ENCODE data around the gene MRPL44. TPM values are rescaled to one million over a fixed set of nuclear protein-coding genes. Genes with fewer than 3 reads are reported as not detected.
"Not testable (repeated sequence)": the region's sequence is repeated elsewhere in the genome, so short reads cannot be mapped to it uniquely, and the experiment has no call there.

Gene MRPL44
- total and polyA plus RNA-seq, 2 donors, result 17.6 to 31.5 TPM

- H3K4me3 ChIP-seq (ENCODE audit: low read depth, low read length), result no peak overlapping the region
- no peak for DNase-seq (ENCODE audit: extremely low spot score)
- peaks cover 2% of the 10 kb centered on the region for H3K4me1 ChIP-seq (ENCODE audit: insufficient read depth)
- peaks cover 1% of the 10 kb centered on the region for H3K36me3 ChIP-seq (ENCODE audit: insufficient read depth)
- 92% methylated on average over 7 of the region's 7 CpGs for WGBS
- no peak overlapping the region for H3K27ac ChIP-seq (ENCODE audit: low read depth)
Observed at GRCh38 chr2:223928113-223929006, 28.9 kb upstream of the MRPL44 start.

GRCh38 chr2:223929571-223930102 is 27.6 kb upstream of the MRPL44 start:
- 43% methylated on average over 4 of the region's 4 CpGs for WGBS
- H3K27ac ChIP-seq (ENCODE audit: low read depth), result peak overlapping the region; percentile 57
- DNase-seq (ENCODE audit: extremely low spot score), result no peak
- H3K4me1 ChIP-seq (ENCODE audit: insufficient read depth), result peaks cover 2% of the 10 kb centered on the region
- H3K36me3 ChIP-seq (ENCODE audit: insufficient read depth), result no peaks in the 10 kb centered on the region
- H3K4me3 ChIP-seq (ENCODE audit: low read depth, low read length), result no peak overlapping the region

DNA sequence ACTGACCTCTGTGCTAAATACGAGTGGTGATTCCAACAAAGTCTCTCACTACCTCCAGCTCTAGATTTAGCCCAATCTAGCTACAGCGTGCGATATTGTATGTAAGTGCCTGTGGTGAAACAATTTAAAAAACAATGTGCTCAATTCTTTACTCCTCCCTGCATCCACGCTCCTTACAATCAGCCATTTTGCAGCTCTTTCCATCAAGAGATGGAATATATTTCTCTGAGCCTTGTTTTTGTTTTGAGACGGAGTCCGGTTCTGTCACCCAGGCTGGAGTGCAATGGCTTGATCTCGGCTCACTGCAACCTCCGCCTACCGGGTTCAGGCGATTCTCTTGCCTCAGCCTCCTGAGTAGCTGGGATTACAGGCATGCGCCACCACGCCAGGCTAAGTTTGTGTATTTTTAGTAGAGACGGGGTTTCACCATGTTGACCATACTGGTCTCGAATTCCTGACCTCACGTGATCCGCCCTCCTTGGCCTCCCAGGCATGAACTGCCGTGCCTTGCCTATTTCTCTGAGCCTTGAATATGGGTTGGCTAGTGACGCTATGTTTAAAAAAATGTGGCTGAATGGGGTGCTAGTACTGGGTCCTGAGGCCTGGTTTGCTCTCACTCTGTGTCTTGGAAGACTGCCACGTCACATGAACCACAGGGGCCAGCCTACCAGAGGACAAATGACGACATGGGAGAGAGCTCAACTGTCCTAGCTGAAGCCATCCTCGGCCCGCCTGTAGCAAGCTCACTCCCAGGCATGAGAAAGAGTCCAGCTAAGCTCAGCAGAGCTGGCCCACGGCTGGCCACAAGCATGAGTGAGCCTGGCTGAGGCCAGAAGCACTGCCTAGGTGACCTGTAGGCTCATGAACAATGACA is 26.9 kb upstream of the MRPL44 start:
- no peaks in the 10 kb centered on the region for H3K36me3 ChIP-seq (ENCODE audit: insufficient read depth)
- 72% methylated on average over 23 of the region's 23 CpGs for WGBS
- peak overlapping the region; percentile 57 for H3K27ac ChIP-seq (ENCODE audit: low read depth)
- H3K4me1 ChIP-seq (ENCODE audit: insufficient read depth), result peaks cover 2% of the 10 kb centered on the region
- no peak for DNase-seq (ENCODE audit: extremely low spot score)
- no peak overlapping the region for H3K4me3 ChIP-seq (ENCODE audit: low read depth, low read length)

DNA sequence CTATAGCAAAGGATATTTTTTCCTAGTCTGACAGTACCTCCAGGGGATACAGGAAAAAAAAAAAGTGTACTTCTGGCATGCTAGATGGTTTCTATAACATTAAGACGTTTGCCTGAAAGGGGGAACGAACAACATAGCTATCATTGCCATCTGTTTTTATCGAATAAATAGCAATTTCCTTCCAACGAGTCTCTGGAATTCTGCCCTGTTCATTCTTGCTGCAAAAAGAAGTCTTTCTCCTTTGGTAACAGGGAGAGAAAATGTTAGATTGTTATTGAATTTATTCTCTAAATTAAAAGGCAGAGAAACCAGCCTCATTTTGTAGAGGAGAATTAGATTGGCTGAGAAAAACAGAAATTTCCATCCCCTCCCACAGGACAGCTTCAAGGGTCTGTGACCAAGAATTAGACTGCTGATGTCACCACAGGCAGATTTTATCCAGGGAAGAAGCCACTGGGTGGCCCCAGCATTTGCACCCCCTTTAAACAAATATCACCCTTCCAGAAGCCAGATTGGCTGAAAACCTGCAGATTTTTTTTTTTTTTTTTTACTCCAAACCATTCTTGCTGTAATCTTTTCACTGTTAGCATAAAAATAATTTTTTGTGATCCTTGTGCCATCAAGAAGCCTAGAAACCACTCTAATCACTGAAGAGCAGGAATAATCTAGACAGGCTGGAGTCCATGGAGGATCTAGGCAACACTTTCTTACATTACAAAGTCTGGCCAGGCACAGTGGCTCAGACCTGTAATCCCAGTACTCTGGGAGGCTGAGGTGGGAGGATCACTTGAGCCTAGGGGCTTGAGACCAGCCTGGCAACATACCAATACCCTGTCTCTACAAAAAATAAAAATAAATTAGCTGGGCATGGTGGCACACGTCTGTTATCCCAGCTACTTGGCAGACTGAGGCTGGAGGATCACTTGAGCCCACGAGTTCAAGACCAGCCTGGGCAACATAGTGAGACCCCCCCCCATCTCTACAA is 24.2 kb upstream of the MRPL44 start:
- DNase-seq (ENCODE audit: extremely low spot score), result no peak
- 45% methylated on average over 6 of the region's 6 CpGs for WGBS
- no peak overlapping the region for H3K27ac ChIP-seq (ENCODE audit: low read depth)
- no peaks in the 10 kb centered on the region for H3K36me3 ChIP-seq (ENCODE audit: insufficient read depth)
- H3K4me3 ChIP-seq (ENCODE audit: low read depth, low read length), result no peak overlapping the region
- H3K4me1 ChIP-seq (ENCODE audit: insufficient read depth), result peaks cover 6% of the 10 kb centered on the region

- 83% methylated on average over 6 of the region's 6 CpGs for WGBS
- no peaks in the 10 kb centered on the region for H3K36me3 ChIP-seq (ENCODE audit: insufficient read depth)
- H3K27ac ChIP-seq (ENCODE audit: low read depth), result no peak overlapping the region
- H3K4me1 ChIP-seq (ENCODE audit: insufficient read depth), result peaks cover 6% of the 10 kb centered on the region
- no peak overlapping the region for H3K4me3 ChIP-seq (ENCODE audit: low read depth, low read length)
- no peak for DNase-seq (ENCODE audit: extremely low spot score)
Observed at GRCh38 chr2:223934870-223935269, 22.4 kb upstream of the MRPL44 start.

- H3K36me3 ChIP-seq (ENCODE audit: insufficient read depth), result no peaks in the 10 kb centered on the region
- no peak for DNase-seq (ENCODE audit: extremely low spot score)
- no peak overlapping the region for H3K4me3 ChIP-seq (ENCODE audit: low read depth, low read length)
- no peak overlapping the region for H3K27ac ChIP-seq (ENCODE audit: low read depth)
- peaks cover 4% of the 10 kb centered on the region for H3K4me1 ChIP-seq (ENCODE audit: insufficient read depth)
Observed at GRCh38 chr2:223935459-223936125, 21.7 kb upstream of the MRPL44 start.

- H3K36me3 ChIP-seq (ENCODE audit: insufficient read depth), result no peaks in the 10 kb centered on the region
- H3K4me3 ChIP-seq (ENCODE audit: low read depth, low read length), result no peak overlapping the region
- H3K4me1 ChIP-seq (ENCODE audit: insufficient read depth), result peaks cover 4% of the 10 kb centered on the region
- WGBS, result 67% methylated on average over 5 of the region's 5 CpGs
- H3K27ac ChIP-seq (ENCODE audit: low read depth), result no peak overlapping the region
- DNase-seq (ENCODE audit: extremely low spot score), result no peak
Observed at GRCh38 chr2:223936862-223937326, 20.4 kb upstream of the MRPL44 start.

DNA sequence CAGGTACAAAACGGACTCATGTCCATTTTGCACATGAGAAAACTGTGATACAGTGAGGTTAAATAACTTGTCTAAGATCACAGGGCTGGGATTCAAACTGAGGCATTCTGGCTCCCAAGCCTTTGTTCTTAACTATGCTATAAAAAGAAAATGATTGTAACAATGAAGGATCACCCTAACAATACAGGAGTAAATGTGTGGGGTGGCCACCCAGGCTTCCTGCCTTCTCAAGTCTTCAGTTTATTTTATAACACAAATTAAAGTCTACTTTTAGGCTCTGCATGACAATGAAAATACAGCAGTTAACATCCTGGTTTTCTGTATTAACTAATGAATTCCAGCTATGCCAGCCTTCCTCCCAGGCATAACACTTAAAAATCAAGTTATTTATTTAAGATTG is 19.7 kb upstream of the MRPL44 start:
- DNase-seq (ENCODE audit: extremely low spot score), result no peak
- peaks cover 4% of the 10 kb centered on the region for H3K4me1 ChIP-seq (ENCODE audit: insufficient read depth)
- no peak overlapping the region for H3K27ac ChIP-seq (ENCODE audit: low read depth)
- H3K36me3 ChIP-seq (ENCODE audit: insufficient read depth), result no peaks in the 10 kb centered on the region
- 28% methylated on average over 1 of the region's 1 CpG for WGBS
- H3K4me3 ChIP-seq (ENCODE audit: low read depth, low read length), result no peak overlapping the region

DNA sequence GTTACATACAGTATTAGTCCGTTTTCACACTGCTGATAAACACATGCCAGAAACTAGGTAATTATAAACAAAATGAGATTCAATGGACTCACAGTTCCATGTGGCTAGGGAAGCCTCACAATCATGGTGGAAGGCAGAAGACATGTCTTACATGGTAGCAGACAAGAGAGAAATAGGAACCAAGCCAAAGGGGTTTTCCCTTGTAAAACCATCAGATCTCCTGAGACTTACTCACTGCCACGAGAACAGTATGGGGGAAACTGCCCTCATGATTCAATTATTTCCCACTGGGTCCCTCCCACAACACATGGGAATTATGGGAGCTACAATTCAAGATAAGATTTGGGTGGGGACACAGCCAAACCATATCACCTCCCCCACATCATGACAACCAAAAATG is 17.8 kb upstream of the MRPL44 start:
- H3K36me3 ChIP-seq (ENCODE audit: insufficient read depth); H3K4me3 ChIP-seq (ENCODE audit: low read depth, low read length); H3K27ac ChIP-seq (ENCODE audit: low read depth); DNase-seq (ENCODE audit: extremely low spot score); H3K4me1 ChIP-seq (ENCODE audit: insufficient read depth): not testable (repeated sequence)
- WGBS, result 36% methylated on average over 2 of the region's 2 CpGs

DNA sequence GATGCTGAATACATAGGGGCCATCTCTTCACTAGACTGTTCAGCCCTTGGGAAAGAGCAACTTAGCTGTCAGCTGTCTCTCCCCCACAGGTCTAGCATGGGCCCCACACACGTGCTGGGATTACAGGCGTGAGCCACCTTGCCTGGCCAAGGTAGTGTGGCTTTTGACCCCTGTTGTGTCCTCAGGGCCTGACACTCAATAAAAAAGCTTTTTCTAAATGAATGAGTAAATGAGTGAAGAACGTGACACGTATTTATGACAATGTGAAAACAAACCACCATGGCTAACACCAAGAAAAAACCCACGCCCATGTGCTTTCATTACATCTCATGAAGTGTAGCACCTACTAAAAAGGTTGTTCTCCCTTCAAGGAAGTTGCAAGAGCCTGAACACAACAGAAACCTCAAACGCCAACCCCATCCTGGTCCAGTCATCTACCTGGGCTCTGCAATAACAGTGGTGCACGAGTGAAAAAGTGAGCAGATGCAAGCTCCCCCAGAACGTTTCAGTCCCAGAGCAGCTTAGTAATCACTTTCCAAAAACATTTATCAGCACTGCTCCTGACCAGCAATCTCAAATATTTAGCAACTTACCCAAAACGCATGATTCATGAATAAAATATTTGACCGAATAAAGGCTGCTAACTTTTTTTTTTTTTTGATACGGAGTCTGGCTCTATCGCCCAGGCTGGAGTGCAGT is 15.5 kb upstream of the MRPL44 start:
- no peak overlapping the region for H3K4me3 ChIP-seq (ENCODE audit: low read depth, low read length)
- peaks cover under 1% of the 10 kb centered on the region for H3K4me1 ChIP-seq (ENCODE audit: insufficient read depth)
- H3K36me3 ChIP-seq (ENCODE audit: insufficient read depth), result no peaks in the 10 kb centered on the region
- no peak overlapping the region for H3K27ac ChIP-seq (ENCODE audit: low read depth)
- WGBS, result 61% methylated on average over 12 of the region's 12 CpGs
- no peak for DNase-seq (ENCODE audit: extremely low spot score)

DNA sequence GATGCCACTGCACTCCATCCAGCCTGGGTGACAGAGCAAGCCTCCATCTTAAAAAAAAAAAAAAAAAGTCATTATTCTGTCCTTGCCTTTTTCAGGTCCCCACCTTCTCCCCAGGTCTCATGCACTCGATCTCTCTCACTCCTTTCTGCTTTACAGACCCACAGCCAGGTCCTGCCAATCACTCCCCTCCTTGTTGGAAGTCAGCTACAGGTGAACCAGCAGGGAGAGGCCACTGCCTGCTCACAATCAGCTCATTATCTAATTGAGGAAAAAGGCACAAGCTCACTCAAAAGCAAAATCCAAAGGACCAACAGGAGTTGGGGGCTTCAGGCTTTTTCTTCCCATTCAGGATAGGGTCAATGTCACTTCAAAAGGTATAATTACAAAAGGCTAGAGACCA is 14.1 kb upstream of the MRPL44 start:
- no peak for DNase-seq (ENCODE audit: extremely low spot score)
- 76% methylated on average over 1 of the region's 1 CpG for WGBS
- no peaks in the 10 kb centered on the region for H3K36me3 ChIP-seq (ENCODE audit: insufficient read depth)
- H3K27ac ChIP-seq (ENCODE audit: low read depth), result no peak overlapping the region
- no peak overlapping the region for H3K4me3 ChIP-seq (ENCODE audit: low read depth, low read length)
- H3K4me1 ChIP-seq (ENCODE audit: insufficient read depth), result no peaks in the 10 kb centered on the region

DNA sequence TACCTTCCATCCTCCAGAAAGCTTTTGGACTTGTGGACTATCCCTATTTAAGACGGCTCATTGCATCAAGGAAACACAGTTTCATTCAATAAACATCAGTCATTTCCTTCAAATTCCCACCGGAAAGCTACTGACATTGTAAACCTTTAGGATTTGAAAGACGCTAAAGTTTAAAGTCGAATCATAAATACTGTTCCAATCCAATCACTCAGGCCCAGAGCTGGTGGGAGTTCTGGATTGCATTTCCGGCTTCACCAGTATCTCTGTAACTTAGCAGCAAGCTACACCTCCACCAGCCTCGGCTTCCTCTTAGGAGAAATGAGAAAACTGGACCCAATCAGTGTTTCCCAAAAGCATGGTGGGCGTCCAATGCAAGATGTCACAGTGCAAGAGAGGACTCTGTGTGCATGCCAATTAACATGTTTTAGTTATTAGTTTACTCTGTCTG is 13.7 kb upstream of the MRPL44 start:
- WGBS, result 16% methylated on average over 7 of the region's 7 CpGs
- no peaks in the 10 kb centered on the region for H3K4me1 ChIP-seq (ENCODE audit: insufficient read depth)
- peak overlapping the region; percentile 100 for H3K4me3 ChIP-seq (ENCODE audit: low read depth, low read length)
- no peak overlapping the region for H3K27ac ChIP-seq (ENCODE audit: low read depth)
- H3K36me3 ChIP-seq (ENCODE audit: insufficient read depth), result no peaks in the 10 kb centered on the region
- no peak for DNase-seq (ENCODE audit: extremely low spot score)
